ENCODE results near the gene THTPA. TPM values are rescaled to one million over a fixed set of nuclear protein-coding genes. Genes with fewer than 3 reads are reported as not detected.

Gene THTPA
- total RNA-seq, 4 donors from 2014 or later = 6.4 to 16.8 (median 15.2) TPM

Other genes with a start within 250 kb of the THTPA start
- gene BCL2L2, start 249.4 kb upstream of the THTPA start, total RNA-seq = 10 to 100 TPM; 16.7 to 57.6 (median 21.4) TPM
- gene PABPN1, start 234.8 kb upstream of the THTPA start, total RNA-seq = 100 to 1,000 TPM in 1 of 4 donors, 10 to 100 TPM in 2, 1 to 10 TPM in 1; 8.5 to 174 (median 49.4) TPM
- gene SLC22A17, start 203.4 kb upstream of the THTPA start, total RNA-seq = 10 to 100 TPM; 30.6 to 49.4 (median 41.7) TPM
- 10 to 100 TPM in 3 of 4 donors, 1 to 10 TPM in 1; 4.1 to 42.4 (median 21.7) TPM for gene EFS, start 191.1 kb upstream of the THTPA start, total RNA-seq
- gene IL25, start 183.5 kb upstream of the THTPA start, total RNA-seq = not detected
- gene CMTM5, start 179.2 kb upstream of the THTPA start, total RNA-seq = 10 to 100 TPM in 1 of 4 donors, 1 to 10 TPM in 2, not detected in 1; 1.3 to 14.9 (median 6.5) TPM
- under 1 TPM in 1 of 4 donors, not detected in 3; 0.07 TPM for gene MYH6, start 148.0 kb upstream of the THTPA start, total RNA-seq
- gene MYH7, start 120.6 kb upstream of the THTPA start, total RNA-seq = 1 to 10 TPM in 1 of 4 donors, not detected in 3; 1.6 TPM
- gene NGDN, start 86.6 kb upstream of the THTPA start, total RNA-seq = 10 to 100 TPM; 14.3 to 53.5 (median 38.9) TPM
- gene ZFHX2, start 4.5 kb upstream of the THTPA start, total RNA-seq = 1 to 10 TPM in 1 of 4 donors, under 1 TPM in 1, not detected in 2; 0.35 to 1.7 TPM
- gene AP1G2, start 11.5 kb downstream of the THTPA start, total RNA-seq = 10 to 100 TPM; 38.9 to 98.8 (median 68.8) TPM
- 10 to 100 TPM in 2 of 4 donors, 1 to 10 TPM in 2; 2.4 to 49.2 (median 19.9) TPM for gene JPH4, start 22.5 kb downstream of the THTPA start, total RNA-seq
- under 1 TPM in 2 of 4 donors, not detected in 2; 0.28 to 0.37 TPM for gene DHRS2, start 80.1 kb downstream of the THTPA start, total RNA-seq

Measured in uterus (tissue), 4 donors.